ENCODE measurements around the gene LEMD3.

LEMD3 gene

DNA sequence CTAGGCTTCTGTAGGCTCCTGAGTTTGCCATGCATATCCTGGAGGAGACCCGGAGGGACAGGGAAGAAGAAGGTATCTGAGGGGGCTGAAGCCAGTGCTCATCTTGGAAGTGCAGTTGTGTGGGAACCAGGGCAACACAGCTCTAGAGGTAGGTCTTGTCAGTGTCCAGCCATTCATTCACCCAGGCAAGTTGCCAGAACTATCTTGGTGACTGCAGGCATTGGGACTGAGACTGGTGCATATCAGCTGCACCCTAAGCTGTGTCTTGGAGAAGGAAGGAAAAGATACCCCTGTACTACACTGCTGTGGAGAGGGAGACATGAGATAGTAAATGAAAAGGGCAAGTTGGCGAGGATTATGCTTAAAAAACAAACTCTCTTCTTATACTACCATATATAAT is 43.4 kb upstream of the LEMD3 start:
- no peak overlapping the region for H3K4me3 ChIP-seq (ENCODE audit: low read length)
- no peak for DNase-seq (ENCODE audit: low read depth)
- no peak for TF ChIP-seq CTCF (IDR thresholded peaks at IDR 0.05; ENCODE audit: insufficient read depth, low read depth, low read length, missing control alignments)

DNA sequence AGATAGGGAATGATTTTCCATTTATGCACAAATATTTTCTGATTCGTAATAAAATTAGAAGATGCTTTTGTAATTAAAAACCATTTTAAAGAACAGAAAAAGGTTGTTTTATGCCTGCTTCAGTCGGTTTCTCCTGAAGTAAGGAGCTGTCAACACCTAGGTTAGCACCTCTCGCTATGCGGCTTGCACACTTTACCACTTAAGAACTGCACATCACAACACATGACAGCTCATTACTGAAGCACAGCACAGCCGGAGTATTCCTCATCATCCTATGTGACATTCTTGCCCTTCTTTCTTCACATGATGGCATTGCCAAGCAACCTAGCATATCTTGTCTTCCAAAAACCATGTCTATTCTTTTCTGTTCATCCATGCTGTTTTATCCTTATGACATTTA is 42.9 kb upstream of the LEMD3 start:
- no peak for DNase-seq (ENCODE audit: low read depth)
- no peak overlapping the region for H3K4me3 ChIP-seq (ENCODE audit: low read length)
- no peak for TF ChIP-seq CTCF (IDR thresholded peaks at IDR 0.05; ENCODE audit: insufficient read depth, low read depth, low read length, missing control alignments)

DNA sequence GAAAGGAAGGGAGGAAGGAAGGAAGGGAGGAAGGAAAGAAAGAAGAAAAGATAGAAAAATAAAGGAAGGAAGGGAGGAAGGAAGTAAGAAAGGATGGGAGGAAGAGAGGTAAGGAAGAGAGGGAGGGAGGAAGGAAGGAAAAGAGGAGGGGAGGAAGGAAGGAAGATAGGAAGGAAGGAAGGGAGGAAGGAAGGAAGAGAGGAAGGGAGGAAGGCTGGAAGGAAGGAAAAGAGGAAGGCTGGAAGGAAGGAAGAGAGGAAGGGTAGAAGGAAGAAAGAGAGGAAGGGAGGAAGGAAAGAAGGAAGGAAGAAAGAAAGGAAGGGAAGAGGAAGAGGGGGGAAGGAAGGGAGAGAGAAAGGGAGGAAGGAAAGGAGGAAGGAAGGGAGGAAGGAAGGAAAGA is 35.5 kb upstream of the LEMD3 start:
- no peak overlapping the region for H3K4me3 ChIP-seq (ENCODE audit: low read length)
- TF ChIP-seq CTCF (IDR thresholded peaks at IDR 0.05; ENCODE audit: insufficient read depth, low read depth, low read length, missing control alignments), result no peak
- DNase-seq (ENCODE audit: low read depth), result no peak

DNA sequence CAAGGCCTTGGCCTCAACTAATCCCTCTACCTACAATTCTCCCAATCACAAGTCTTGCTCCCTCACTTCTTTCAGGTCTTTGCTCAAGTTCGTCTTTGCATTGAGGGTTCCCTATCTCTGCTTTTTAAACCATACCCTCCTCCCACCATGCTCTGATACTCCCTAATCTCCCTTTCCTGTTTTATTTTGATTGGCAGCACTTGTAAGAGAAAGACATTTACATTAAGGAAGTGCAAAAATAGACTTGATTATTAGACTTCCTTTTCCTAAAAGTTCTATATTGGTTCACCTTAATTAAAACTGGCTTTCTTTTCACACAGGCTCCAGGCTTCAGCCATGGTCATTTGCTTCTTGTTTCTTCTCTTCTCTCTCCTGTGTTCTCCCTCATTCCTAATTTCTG is 30.0 kb upstream of the LEMD3 start:
- no peak overlapping the region for H3K4me3 ChIP-seq (ENCODE audit: low read length)
- no peak for DNase-seq (ENCODE audit: low read depth)
- TF ChIP-seq CTCF (IDR thresholded peaks at IDR 0.05; ENCODE audit: insufficient read depth, low read depth, low read length, missing control alignments), result no peak

- no peak for DNase-seq (ENCODE audit: low read depth)
- H3K4me3 ChIP-seq (ENCODE audit: low read length), result no peak overlapping the region
- no peak for TF ChIP-seq CTCF (IDR thresholded peaks at IDR 0.05; ENCODE audit: insufficient read depth, low read depth, low read length, missing control alignments)
Measured at GRCh38 chr12:65140738-65141137, 28.6 kb upstream of the LEMD3 start.

DNA sequence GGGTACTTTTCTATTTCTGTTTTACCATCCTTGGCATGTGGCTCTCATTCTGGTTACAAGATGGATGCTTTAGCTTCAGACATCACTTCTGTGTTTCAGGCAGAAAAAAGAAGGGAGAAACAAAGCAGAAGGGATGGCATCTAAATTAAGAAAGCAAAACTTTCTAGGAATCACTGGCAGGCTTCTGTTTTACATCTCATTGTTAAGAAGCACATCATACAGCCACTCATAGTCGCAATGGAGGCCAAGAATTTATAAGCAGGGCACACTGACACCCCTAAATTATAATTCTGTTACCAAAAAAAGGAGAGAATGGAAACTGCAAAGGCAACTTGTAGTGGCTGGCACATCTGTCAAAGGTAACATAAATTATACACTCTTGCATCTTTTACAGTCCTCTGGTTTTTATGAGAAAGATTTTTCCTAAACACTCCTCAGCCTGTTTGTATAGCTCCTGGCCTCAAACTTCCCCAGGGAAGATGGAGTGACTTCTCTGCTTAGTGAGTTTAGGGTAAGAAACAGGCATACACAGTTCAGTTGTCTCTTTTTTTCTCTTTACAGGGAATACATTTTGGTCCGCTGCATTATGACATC is 22.0 kb upstream of the LEMD3 start:
- no peak for TF ChIP-seq CTCF (IDR thresholded peaks at IDR 0.05; ENCODE audit: insufficient read depth, low read depth, low read length, missing control alignments)
- no peak for DNase-seq (ENCODE audit: low read depth)
- H3K4me3 ChIP-seq (ENCODE audit: low read length), result no peak overlapping the region

DNA sequence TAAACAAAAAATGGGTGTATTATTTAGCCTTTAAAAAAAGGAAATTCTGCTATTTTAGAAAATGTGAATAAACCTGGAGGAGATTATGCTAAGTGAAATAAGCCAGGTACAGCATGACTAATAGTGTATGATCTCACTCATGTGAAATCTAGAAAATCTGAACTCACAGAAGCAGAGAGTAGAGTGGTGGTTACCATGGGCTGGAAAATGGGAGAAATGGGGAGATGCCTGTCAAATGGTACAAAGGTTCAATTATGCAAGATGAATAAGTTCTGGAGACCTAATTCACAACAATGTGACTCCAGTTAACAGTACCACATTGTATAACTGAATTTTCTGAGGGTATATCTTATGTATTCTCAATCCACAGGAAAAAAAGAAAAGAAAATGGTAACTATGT is 17.4 kb upstream of the LEMD3 start:
- TF ChIP-seq CTCF (IDR thresholded peaks at IDR 0.05; ENCODE audit: insufficient read depth, low read depth, low read length, missing control alignments), result no peak
- H3K4me3 ChIP-seq (ENCODE audit: low read length), result no peak overlapping the region
- peak; percentile 57 for DNase-seq (ENCODE audit: low read depth)

Measured in epithelial cell of esophagus (primary cell).